IMR-90 (cell line): ENCODE measurements around the gene NUCB1. TPM values are rescaled to one million over a fixed set of nuclear protein-coding genes. Genes with fewer than 3 reads are reported as not detected.

Experiments used
- ATAC-seq: fragments of 200-7000 bp; cut with Tn5 transposase; 2 replicates; pipeline ENCODE4 v1.9.1; 2020; ENCODE audit warnings: low read depth, mild to moderate bottlenecking, moderate library complexity
- BruUV-seq: library from RNA; stranded (reverse); fragments of 400-500 nt; replicated peaks from 2 replicates; lab custom pipeline; 2021; lab: Mats Ljungman, UMichigan
- CTCF ChIA-PET: fragments of 300-600 bp; formaldehyde crosslinking; extraction: SDS; loops from one replicate; lab custom pipeline; 2021; ENCODE audit warnings: antibody characterized with exemption; lab: Yijun Ruan, JAX
- POLR2A ChIA-PET: fragments of 300-600 bp; sonication (Branson Sonifier 250); formaldehyde crosslinking; loops from one replicate; lab custom pipeline; 2022; ENCODE audit warnings: antibody characterized with exemption; ENCODE audit not compliant: unreplicated experiment; lab: Charles Lee
- DNase-seq: peaks from one replicate; pipeline ENCODE4 v3.0.0; 2013
- H2AFZ ChIP-seq: replicated peaks from 2 replicates; pipeline ENCODE3; 2013; ENCODE audit warnings: low read length, mild to moderate bottlenecking; ENCODE audit not compliant: poor library complexity
- H2AK5ac ChIP-seq: 2 replicates; pipeline ENCODE4 v1.6.1; 2013; ENCODE audit warnings: low read depth, low read length, inconsistent platforms
- H2AK9ac ChIP-seq: replicated peaks from 2 replicates; pipeline ENCODE3; 2013; ENCODE audit warnings: mild to moderate bottlenecking, low read depth, low read length, moderate library complexity; ENCODE audit not compliant: poor library complexity
- H2BK120ac ChIP-seq: 2 replicates; pipeline ENCODE4 v1.6.1; 2013; ENCODE audit warnings: low read depth, low read length, inconsistent platforms
- H2BK15ac ChIP-seq: 3 replicates; pipeline ENCODE4 v1.6.1; 2013; ENCODE audit warnings: low read depth, low read length, inconsistent platforms
- H2BK20ac ChIP-seq: 2 replicates; pipeline ENCODE4 v1.6.1; 2013; ENCODE audit warnings: low read depth, mild to moderate bottlenecking, inconsistent platforms, low read length, moderate library complexity
- H2BK5ac ChIP-seq: 2 replicates; pipeline ENCODE4 v1.6.1; 2013; ENCODE audit warnings: mild to moderate bottlenecking, low read depth, low read length, inconsistent platforms; ENCODE audit not compliant: poor library complexity, severe bottlenecking
- H3K14ac ChIP-seq: replicated peaks from 2 replicates; pipeline ENCODE4 v1.6.1; 2013; ENCODE audit warnings: low read depth, low read length, inconsistent platforms
- H3K18ac ChIP-seq: 2 replicates; pipeline ENCODE4 v1.6.1; 2013; ENCODE audit warnings: low read depth, low read length, control low read depth
- H3K23ac ChIP-seq: 2 replicates; pipeline ENCODE4 v1.6.1; 2013; ENCODE audit warnings: low read depth, low read length, inconsistent platforms
- H3K27ac ChIP-seq: 2 replicates; pipeline ENCODE4 v1.5.1; 2013; ENCODE audit warnings: mild to moderate bottlenecking, control low read depth, low read length; ENCODE audit not compliant: insufficient read depth
- H3K27me3 ChIP-seq: 2 replicates; pipeline ENCODE4 v1.6.1; 2013; ENCODE audit warnings: low read length; ENCODE audit not compliant: control insufficient read depth, insufficient read depth
- H3K36me3 ChIP-seq: 2 replicates; pipeline ENCODE4 v1.6.1; 2013; ENCODE audit warnings: low read length, mixed read lengths; ENCODE audit not compliant: control insufficient read depth, insufficient read depth
- H3K4ac ChIP-seq: 2 replicates; pipeline ENCODE4 v1.6.1; 2013; ENCODE audit warnings: low read depth, low read length, inconsistent platforms
- H3K4me1 ChIP-seq: 2 replicates; pipeline ENCODE4 v1.6.1; 2013; ENCODE audit warnings: low read length, mixed read lengths; ENCODE audit not compliant: control insufficient read depth, insufficient read depth
- H3K4me2 ChIP-seq: 2 replicates; pipeline ENCODE4 v1.6.1; 2013; ENCODE audit warnings: low read depth, mild to moderate bottlenecking, control low read depth, low read length, moderate library complexity
- H3K4me3 ChIP-seq: 2 replicates; pipeline ENCODE4 v1.5.1; 2013; ENCODE audit warnings: low read depth, mild to moderate bottlenecking, control low read depth, low read length, moderate library complexity; ENCODE audit not compliant: insufficient read depth
- H3K56ac ChIP-seq: 2 replicates; pipeline ENCODE4 v1.6.1; 2013; ENCODE audit warnings: low read length, inconsistent platforms; ENCODE audit not compliant: insufficient read depth; ENCODE audit errors: extremely low read depth
- H3K79me1 ChIP-seq, 2 experiments: 2 replicates each; pipeline ENCODE4 v1.6.1; 2013; ENCODE audit warnings: low read length in 2 of 2, inconsistent platforms in 1 of 2, low read depth in 1 of 2
- H3K9ac ChIP-seq: 2 replicates; pipeline ENCODE4 v1.6.1; 2013; ENCODE audit warnings: low read depth, low read length, control low read depth
- H3K9me1 ChIP-seq: 2 replicates; pipeline ENCODE4 v1.6.1; 2013; ENCODE audit warnings: low read length, inconsistent platforms; ENCODE audit not compliant: insufficient read depth
- H3K9me3 ChIP-seq: 2 replicates; pipeline ENCODE4 v1.6.1; 2013; ENCODE audit warnings: low read length; ENCODE audit not compliant: control insufficient read depth, insufficient read depth
- H4K20me1 ChIP-seq: 2 replicates; pipeline ENCODE4 v1.6.1; 2013; ENCODE audit warnings: low read length, inconsistent platforms; ENCODE audit not compliant: insufficient read depth
- H4K5ac ChIP-seq: 2 replicates; pipeline ENCODE4 v1.6.1; 2013; ENCODE audit warnings: mild to moderate bottlenecking, low read depth, low read length, control low read depth
- H4K8ac ChIP-seq, 2 experiments: 2 replicates each; pipeline ENCODE4 v1.6.1; 2013; ENCODE audit warnings: low read depth in 2 of 2, low read length in 2 of 2, control low read depth in 1 of 2, inconsistent platforms in 1 of 2
- H4K91ac ChIP-seq: 2 replicates; pipeline ENCODE4 v1.6.1; 2013; ENCODE audit warnings: low read depth, low read length, inconsistent platforms; ENCODE audit not compliant: insufficient read depth
- CHD1 ChIP-seq: IDR thresholded peaks from 2 replicates; pipeline ENCODE4 v1.6.1; 2012; ENCODE audit warnings: low read depth, low read length, improper control_type of control experiment
- ELK1 ChIP-seq: fragments of 150-350 bp; IDR thresholded peaks from 2 replicates; pipeline ENCODE4 v1.6.1; 2016; ENCODE audit warnings: low read depth, mild to moderate bottlenecking, low read length, moderate library complexity, borderline replicate concordance
- MAFK ChIP-seq: IDR thresholded peaks from 2 replicates; pipeline ENCODE4 v1.6.1; 2012; ENCODE audit warnings: low read depth, low read length, improper control_type of control experiment
- MAZ ChIP-seq: IDR thresholded peaks from 2 replicates; pipeline ENCODE4 v1.6.1; 2012; ENCODE audit warnings: low read depth, mild to moderate bottlenecking, low read length, improper control_type of control experiment, moderate library complexity, borderline replicate concordance
- MXI1 ChIP-seq: IDR thresholded peaks from 2 replicates; pipeline ENCODE4 v1.6.1; 2012; ENCODE audit warnings: low read depth, mild to moderate bottlenecking, low read length, moderate library complexity, borderline replicate concordance
- USF2 ChIP-seq: fragments of 150-350 bp; IDR thresholded peaks from 2 replicates; pipeline ENCODE4 v1.6.1; 2017; ENCODE audit warnings: mild to moderate bottlenecking, antibody characterized with exemption, low read length, low read depth
- WGBS, 2 experiments: methylation state at CpG; one replicate each; pipeline versions ENCODE4 v1.1.5 to v1.1.7; 2013; ENCODE audit warnings: missing lambda C conversion rate in 2 of 2; ENCODE audit not compliant: insufficient read length in 1 of 2; ENCODE audit errors: extremely low coverage in 2 of 2; 5-methylcytosine and 5-hydroxymethylcytosine counted together
- dilution Hi-C: fragments of 300-500 bp; cut with HindIII; formaldehyde crosslinking; loops from one replicate; pipeline ENCODE4 v1.14.3; 2018; ENCODE audit warnings: low sequenced_read_pairs; ENCODE audit not compliant: unreplicated experiment
- in situ Hi-C: fragments of 300-500 bp; cut with MboI; formaldehyde crosslinking; loops from 3 replicates; pipeline ENCODE4 v1.14.3; 2019; ENCODE audit warnings: low sequenced_read_pairs, inconsistent platforms, mixed read lengths
- intact Hi-C: fragments of 100-400 bp; cut with micrococcal nuclease; formaldehyde crosslinking; loops from 2 replicates; pipeline ENCODE4 v1.10.0; 2022
- polyA plus RNA-seq, 3 experiments: library from polyadenylated mRNA; depleted of rRNA; stranded (reverse); fragments of >200 nt; gene quantifications; 2 replicates each; pipeline ENCODE4 v1.2.3, GENCODE V29; 2012; ENCODE audit warnings: low replicate concordance in 1 of 3
- total RNA-seq: library from RNA; depleted of rRNA; stranded (reverse); fragments of >200 nt; gene quantifications from 2 replicates; pipeline ENCODE4 v1.2.3, GENCODE V29; 2012

The NUCB1 gene
- total and polyA plus RNA-seq, 2 of the 4 experiments (the other 2 are of a cell fraction) = 37.3 to 253 TPM

- 0 out of 2 replicates have a peak, but pooled peaks cover 2% of the 10 kb centered on the region for H4K20me1 ChIP-seq
- H4K91ac ChIP-seq = peak overlapping the region; percentile 98
- dilution Hi-C loops (no loop called here), intact Hi-C loops (loop anchor here (2.0 kb wide), 1 partner anchor 55 kb away; the partner anchor contains the start of gene NUCB1), in situ Hi-C loops (no loop called here)
- H2AFZ ChIP-seq = peak overlapping the region; percentile 90
- peak overlapping the region; percentile 99 for H3K23ac ChIP-seq
- H2BK5ac ChIP-seq = peak overlapping the region; percentile 97
- H3K79me1 ChIP-seq = peaks cover 19 to 46% of the 10 kb centered on the region in 2 experiments
- no peak for TF ChIP-seq ELK1
- TF ChIP-seq CHD1 = 0 out of 2 replicates have a peak, but pooled peaks have one; percentile 61
- no peak; the same call in 1 of the 2 replicates for TF ChIP-seq MXI1
- TF ChIP-seq MAZ = no peak
- no peak for TF ChIP-seq MAFK
- no peak for TF ChIP-seq USF2
- H3K4me3 ChIP-seq = peak overlapping the region; percentile 93
- peak overlapping the region; percentile 100 for H3K14ac ChIP-seq
- H4K8ac ChIP-seq = peak overlapping the region; percentile 98 to 99
- POLR2A ChIA-PET = no interaction called here
- peak overlapping the region; percentile 99 for H2BK120ac ChIP-seq
- peaks cover 13% of the 10 kb centered on the region for H3K36me3 ChIP-seq
- H3K9ac ChIP-seq = peak overlapping the region; percentile 99
- H2AK5ac ChIP-seq = peak overlapping the region; percentile 98
- H3K27ac ChIP-seq = peak overlapping the region; percentile 97
- WGBS, 2 experiments = 72% methylated on average over 8 of the region's 16 CpGs; no CpG with 5 or more reads in 1 of the 2 experiments
- peak overlapping the region; percentile 100 for H3K4ac ChIP-seq
- peak overlapping the region; percentile 85; the same call in 1 of the 2 replicates for H2BK20ac ChIP-seq
- H4K5ac ChIP-seq = peak overlapping the region; percentile 90
- H3K9me1 ChIP-seq = peaks cover 15% of the 10 kb centered on the region
- H2AK9ac ChIP-seq = peak overlapping the region; percentile 100
- BruUV-seq = no TSS peak
- H3K4me2 ChIP-seq = peak overlapping the region; percentile 98
- DNase-seq = no peak
- H3K56ac ChIP-seq = peak overlapping the region; percentile 99
- ATAC-seq = peak; percentile 1; the same call in 1 of the 2 replicates
- no peaks in the 10 kb centered on the region for H3K27me3 ChIP-seq
- no peaks in the 10 kb centered on the region for H3K9me3 ChIP-seq
- peaks cover 8% of the 10 kb centered on the region for H3K4me1 ChIP-seq
- peak overlapping the region; percentile 86 for H3K18ac ChIP-seq
- CTCF ChIA-PET = no interaction called here
- H2BK15ac ChIP-seq = peak overlapping the region; percentile 54; the same call in 2 of the 3 replicates
These were observed 55.3 kb downstream of the NUCB1 start for GRCh38 chr19:48955308-48955958.
